Neuronal stem cell (in vitro differentiated cells): ENCODE data around the gene PCDHGA11.
"Not testable (repeated sequence)": the region's sequence is repeated elsewhere in the genome, so short reads cannot be mapped to it uniquely, and the experiment has no call there.

Experiments
- DNase-seq: peaks from one replicate; pipeline ENCODE4 v3.0.0-alpha.2; 2013; ENCODE audit warnings: low spot score
- H2AFZ ChIP-seq: one replicate; pipeline ENCODE4 v1.6.1; 2013; ENCODE audit warnings: mild to moderate bottlenecking, low read length, inconsistent platforms
- H2AK5ac ChIP-seq: 2 replicates; pipeline ENCODE4 v1.6.1; 2013; ENCODE audit warnings: low read depth, mild to moderate bottlenecking, inconsistent platforms, low read length, moderate library complexity, mixed read lengths
- H2BK120ac ChIP-seq: 2 replicates; pipeline ENCODE4 v1.6.1; 2013; ENCODE audit warnings: low read depth, mild to moderate bottlenecking, inconsistent platforms, low read length, moderate library complexity, mixed read lengths
- H2BK12ac ChIP-seq: one replicate; pipeline ENCODE4 v1.6.1; 2013; ENCODE audit warnings: low read length, inconsistent platforms
- H2BK15ac ChIP-seq: 2 replicates; pipeline ENCODE4 v1.6.1; 2013; ENCODE audit warnings: mild to moderate bottlenecking, low read length, inconsistent platforms, mixed read lengths
- H2BK5ac ChIP-seq: one replicate; pipeline ENCODE4 v1.6.1; 2013; ENCODE audit warnings: inconsistent platforms, mild to moderate bottlenecking, low read length, moderate library complexity
- H3K14ac ChIP-seq: one replicate; pipeline ENCODE4 v1.6.1; 2013; ENCODE audit warnings: low read length, inconsistent platforms
- H3K18ac ChIP-seq: 2 replicates; pipeline ENCODE4 v1.6.1; 2013; ENCODE audit warnings: low read length, inconsistent platforms
- H3K23ac ChIP-seq: 2 replicates; pipeline ENCODE4 v1.6.1; 2013; ENCODE audit warnings: low read depth, mild to moderate bottlenecking, mixed read lengths, low read length, inconsistent platforms; ENCODE audit not compliant: poor library complexity
- H3K27ac ChIP-seq: replicated peaks from 3 replicates; pipeline ENCODE4 v1.5.1; 2013; ENCODE audit warnings: low read length, inconsistent platforms
- H3K27me3 ChIP-seq, 3 experiments: 2 replicates each; pipeline ENCODE4 v1.6.1; 2013; ENCODE audit warnings: low read length in 3 of 3, mild to moderate bottlenecking in 2 of 3, inconsistent platforms in 1 of 3, low read depth in 1 of 3, mixed read lengths in 1 of 3, moderate library complexity in 1 of 3; ENCODE audit not compliant: control insufficient read depth in 3 of 3, insufficient read depth in 3 of 3
- H3K36me3 ChIP-seq, 2 donors: replicated peaks in 1 of 2; 2 replicates each; pipeline ENCODE4 v1.6.1; 2013; ENCODE audit warnings: low read length in 2 of 2; ENCODE audit not compliant: control insufficient read depth in 2 of 2, insufficient read depth in 2 of 2
- H3K4ac ChIP-seq: 2 replicates; pipeline ENCODE4 v1.6.1; 2013; ENCODE audit warnings: inconsistent platforms, mild to moderate bottlenecking, low read length, moderate library complexity
- H3K4me1 ChIP-seq, 2 donors: 1 replicate in 1 of 2; 2 replicates in 1 of 2; pipeline ENCODE4 v1.6.1; 2013; ENCODE audit warnings: low read length in 2 of 2, low read depth in 1 of 2; ENCODE audit not compliant: control insufficient read depth in 2 of 2, insufficient read depth in 1 of 2
- H3K4me2 ChIP-seq: one replicate; pipeline ENCODE4 v1.6.1; 2013; ENCODE audit warnings: mild to moderate bottlenecking, low read length, inconsistent platforms; ENCODE audit not compliant: insufficient read depth, poor library complexity, severe bottlenecking
- H3K4me3 ChIP-seq, 2 donors: 2 replicates each; pipeline ENCODE4 v1.5.1; 2013; ENCODE audit warnings: low read length in 2 of 2, mild to moderate bottlenecking in 2 of 2, inconsistent platforms in 1 of 2, moderate library complexity in 1 of 2
- H3K79me1 ChIP-seq: one replicate; pipeline ENCODE4 v1.6.1; 2013; ENCODE audit warnings: low read depth, mild to moderate bottlenecking, inconsistent platforms, low read length, moderate library complexity
- H3K9ac ChIP-seq: one replicate; pipeline ENCODE4 v1.6.1; 2013; ENCODE audit warnings: mild to moderate bottlenecking, low read depth, low read length, inconsistent platforms; ENCODE audit not compliant: poor library complexity
- H3K9me3 ChIP-seq, 2 donors: replicated peaks in 1 of 2; 2 replicates each; pipeline versions ENCODE3 to v1.6.1; 2013; ENCODE audit warnings: low read length in 2 of 2, mild to moderate bottlenecking in 2 of 2, inconsistent platforms in 1 of 2, low read depth in 1 of 2, mixed read lengths in 1 of 2, moderate library complexity in 1 of 2; ENCODE audit not compliant: control insufficient read depth in 2 of 2, insufficient read depth in 1 of 2
- H4K8ac ChIP-seq: one replicate; pipeline ENCODE4 v1.6.1; 2013; ENCODE audit warnings: low read depth, mild to moderate bottlenecking, inconsistent platforms, low read length, moderate library complexity
- H4K91ac ChIP-seq: one replicate; pipeline ENCODE4 v1.6.1; 2013; ENCODE audit warnings: low read length, low read depth, mild to moderate bottlenecking, inconsistent platforms; ENCODE audit not compliant: poor library complexity
- WGBS, 2 donors: extraction: QIAGEN DNeasy Blood & Tissue Kit; methylation state at CpG; one replicate each; pipeline ENCODE4 v1.1.7; 2013; ENCODE audit warnings: missing lambda C conversion rate in 2 of 2, mixed read lengths in 1 of 2; ENCODE audit not compliant: insufficient read length in 2 of 2, insufficient replicate concordance in 1 of 2; ENCODE audit errors: extremely low coverage in 2 of 2; 5-methylcytosine and 5-hydroxymethylcytosine counted together

The PCDHGA11 gene

GRCh38 chr5:141374627-141375026 is 46.2 kb upstream of the PCDHGA11 start:
- no peak for DNase-seq
- no peak overlapping the region for H2BK15ac ChIP-seq
- H4K91ac ChIP-seq: no peak overlapping the region
- no peak overlapping the region for H3K23ac ChIP-seq
- H3K4me1 ChIP-seq: no peaks in the 10 kb centered on the region
- H3K4me2 ChIP-seq: no peak overlapping the region
- no peaks in the 10 kb centered on the region for H3K79me1 ChIP-seq
- H4K8ac ChIP-seq: no peak overlapping the region
- H2BK5ac ChIP-seq: no peak overlapping the region
- no peak overlapping the region for H2BK120ac ChIP-seq
- no peaks in the 10 kb centered on the region for H3K27me3 ChIP-seq
- no peak overlapping the region for H3K4ac ChIP-seq
- H3K36me3 ChIP-seq: peaks cover 0 to 1% of the 10 kb centered on the region in 2 donors
- no peak overlapping the region for H2AK5ac ChIP-seq
- WGBS, 2 donors: no CpG with 5 or more reads among the region's 14 CpGs
- no peak overlapping the region for H3K9ac ChIP-seq
- no peak overlapping the region for H2AFZ ChIP-seq
- H3K14ac ChIP-seq: no peak overlapping the region
- H3K4me3 ChIP-seq: no peak overlapping the region
- peaks cover 39 to 42% of the 10 kb centered on the region in 2 donors for H3K9me3 ChIP-seq
- H3K18ac ChIP-seq: no peak overlapping the region
- no peak overlapping the region for H2BK12ac ChIP-seq
- no peak overlapping the region for H3K27ac ChIP-seq

- H3K18ac ChIP-seq, H3K4me3 ChIP-seq, H2AK5ac ChIP-seq, H3K27ac ChIP-seq, DNase-seq, H4K91ac ChIP-seq, H3K4me1 ChIP-seq, H3K36me3 ChIP-seq, H3K4me2 ChIP-seq, H4K8ac ChIP-seq, H2AFZ ChIP-seq, H3K9ac ChIP-seq, H2BK12ac ChIP-seq, H3K23ac ChIP-seq, H3K14ac ChIP-seq, H3K79me1 ChIP-seq, H3K27me3 ChIP-seq, H2BK120ac ChIP-seq, H2BK15ac ChIP-seq, H2BK5ac ChIP-seq, H3K4ac ChIP-seq: not testable (repeated sequence)
- H3K9me3 ChIP-seq: peaks cover 34 to 39% of the 10 kb centered on the region in 2 donors
- WGBS, 2 donors: no CpG with 5 or more reads among the region's 48 CpGs
Measured at GRCh38 chr5:141375444-141376155, 45.3 kb upstream of the PCDHGA11 start.

GRCh38 chr5:141382469-141383294 is 38.2 kb upstream of the PCDHGA11 start, which contains the start of gene PCDHGA7:
Gene PCDHGA7, plus strand, starts transcription at chr5:141382742. Its CDS starts 158 bp downstream, at chr5:141382900.
- Histone ChIP-seq H4K91ac (no peak within 1 kb of the TSS), H3K18ac (no peak within 1 kb of the TSS), H3K14ac (no peak within 1 kb of the TSS), H3K4me3 (no peak within 1 kb of the TSS), H3K23ac (no peak within 1 kb of the TSS), H2BK120ac (no peak within 1 kb of the TSS), H3K27me3 (no peaks in the 10 kb centered on the region), H3K27ac (no peak within 1 kb of the TSS), H3K9me3 (peaks cover 17 to 27% of the 10 kb centered on the region in 2 donors), H3K9ac (peak within 1 kb of the TSS; percentile 22), H3K4ac (no peak within 1 kb of the TSS), H2BK5ac (peak within 1 kb of the TSS; percentile 24), H4K8ac (no peak within 1 kb of the TSS), H3K4me1 (no peaks in the 10 kb centered on the region), H2AFZ (no peak within 1 kb of the TSS), H3K36me3 (no peaks in the 10 kb centered on the region), H2BK12ac (no peak within 1 kb of the TSS), H2AK5ac (no peak within 1 kb of the TSS), H3K4me2 (no peak within 1 kb of the TSS), H3K79me1 (no peaks in the 10 kb centered on the region), H2BK15ac (no peak within 1 kb of the TSS)
- no peak for DNase-seq
- no CpG with 5 or more reads among the region's 37 CpGs for WGBS, 2 donors

DNA sequence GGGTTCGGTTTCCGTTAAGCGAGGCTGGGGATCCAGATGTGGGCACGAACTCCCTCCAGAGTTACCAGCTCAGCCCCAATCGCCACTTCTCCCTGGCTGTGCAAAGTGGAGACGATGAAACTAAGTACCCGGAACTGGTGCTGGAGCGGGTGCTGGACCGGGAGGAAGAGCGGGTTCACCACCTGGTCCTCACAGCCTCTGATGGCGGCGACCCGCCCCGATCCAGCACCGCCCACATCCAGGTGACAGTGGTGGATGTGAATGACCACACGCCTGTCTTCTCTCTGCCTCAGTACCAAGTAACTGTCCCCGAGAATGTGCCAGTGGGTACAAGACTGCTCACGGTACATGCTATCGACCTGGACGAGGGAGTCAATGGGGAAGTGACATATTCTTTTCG is 37.5 kb upstream of the PCDHGA11 start:
- Histone ChIP-seq H3K9ac (peak overlapping the region; percentile 22), H2BK120ac (no peak overlapping the region), H3K4me2 (no peak overlapping the region), H2BK5ac (peak overlapping the region; percentile 24), H2BK12ac (no peak overlapping the region), H2AFZ (no peak overlapping the region), H3K36me3 (no peaks in the 10 kb centered on the region), H2BK15ac (no peak overlapping the region), H4K91ac (no peak overlapping the region), H4K8ac (no peak overlapping the region), H2AK5ac (no peak overlapping the region), H3K9me3 (peaks cover 20 to 30% of the 10 kb centered on the region in 2 donors), H3K27me3 (no peaks in the 10 kb centered on the region), H3K14ac (no peak overlapping the region), H3K4me1 (no peaks in the 10 kb centered on the region), H3K18ac (no peak overlapping the region), H3K23ac (no peak overlapping the region), H3K27ac (no peak overlapping the region), H3K79me1 (peaks cover under 1% of the 10 kb centered on the region), H3K4me3 (no peak overlapping the region), H3K4ac (no peak overlapping the region)
- DNase-seq: no peak
- WGBS, 2 donors: no CpG with 5 or more reads among the region's 21 CpGs
